Kidney (tissue), 14 donors: ENCODE data around the gene DLG5. TPM values are rescaled to one million over a fixed set of nuclear protein-coding genes. Genes with fewer than 3 reads are reported as not detected.

ENCODE experiments used
- DNase-seq, 5 donors: peaks; one replicate each; pipeline ENCODE4 v3.0.0-alpha.2; 2013 to 2020
- FAIRE-seq: peaks from 2 replicates; lab custom pipeline; 2012; peaks lifted over from hg19 to GRCh38; lab: Jason Lieb, UNC
- H3K27ac ChIP-seq, 2 donors: one replicate each; pipeline ENCODE4 v1.7.0; 2013; ENCODE audit warnings: low read depth in 2 of 2, low read length in 2 of 2, inconsistent platforms in 1 of 2
- H3K27me3 ChIP-seq: one replicate; pipeline ENCODE4 v1.7.1; 2013; ENCODE audit warnings: low read length, inconsistent platforms; ENCODE audit not compliant: control insufficient read depth, insufficient read depth
- H3K36me3 ChIP-seq, 3 donors: one replicate each; pipeline versions ENCODE4 v1.7.0 to v1.7.1; 2013; ENCODE audit warnings: low read length in 3 of 3, control low read depth in 1 of 3, inconsistent platforms in 1 of 3; ENCODE audit not compliant: insufficient read depth in 3 of 3, control insufficient read depth in 2 of 3
- H3K4me1 ChIP-seq, 3 donors: one replicate each; pipeline versions ENCODE4 v1.7.0 to v1.7.1; 2013; ENCODE audit warnings: low read length in 3 of 3, inconsistent platforms in 1 of 3, low read depth in 1 of 3; ENCODE audit not compliant: control insufficient read depth in 2 of 3, insufficient read depth in 2 of 3
- H3K4me3 ChIP-seq, 3 donors: one replicate each; pipeline versions ENCODE4 v1.7.0 to v1.8.1; 2013; ENCODE audit warnings: low read length in 3 of 3, control low read depth in 1 of 3, inconsistent platforms in 1 of 3
- H3K9ac ChIP-seq, 3 donors: one replicate each; pipeline versions ENCODE4 v1.7.0 to v1.7.1; 2013; ENCODE audit warnings: low read length in 3 of 3, control low read depth in 1 of 3, inconsistent platforms in 1 of 3
- H3K9me3 ChIP-seq, 3 donors: one replicate each; pipeline versions ENCODE4 v1.7.0 to v1.7.1; 2013; ENCODE audit warnings: low read length in 3 of 3, control low read depth in 1 of 3, inconsistent platforms in 1 of 3; ENCODE audit not compliant: control insufficient read depth in 2 of 3, insufficient read depth in 1 of 3
- CTCF ChIP-seq: IDR thresholded peaks from 3 replicates; pipeline ENCODE4 v1.5.1; 2012; ENCODE audit warnings: mild to moderate bottlenecking, moderate library complexity, borderline replicate concordance; ENCODE audit not compliant: insufficient read depth; ENCODE audit errors: extremely low read depth
- intact Hi-C: fragments of 100-400 bp; cut with DNase I; formaldehyde crosslinking; loops from one replicate; pipeline ENCODE4 v1.11.1; 2022
- polyA plus RNA-seq: library from polyadenylated mRNA; stranded (reverse); fragments of 350-450 nt; fragmentation: Illumina TruSeq; extraction: RNeasy Lipid Tissue Mini Kit (QIAGEN cat#74804); gene quantifications from one replicate; pipeline ENCODE4 v1.2.3, GENCODE V29; 2014; ENCODE audit warnings: low read depth, low replicate concordance; ENCODE audit not compliant: insufficient read depth
- total RNA-seq: library from RNA; stranded (reverse); fragmentation: NEBNext Ultra II Directional; extraction: Animal tissue kit (Norgen Biotek cat#: 25700); gene quantifications from one replicate; pipeline ENCODE4 v1.2.1, GENCODE V29; 2021
- donor health status: control.
- donor health status: control.
- donor health status: control.
- donor health status: control.
- donor health status: control.
- donor health status: DM: yes; HTN: yes; CAD: no.
- donor health status: Normal renal cell carcinoma (clear cell type).

DLG5 gene
- total and polyA plus RNA-seq, 2 donors from 2014 or later, result 5.4 to 30.0 TPM

- Histone ChIP-seq H3K36me3 (peaks cover 0 to 14% (median 2%) of the 10 kb centered on the region in 3 donors), H3K4me1 (peaks cover 0 to 4% (median 3%) of the 10 kb centered on the region in 3 donors), H3K27ac (no peak overlapping the region), H3K9me3 (no peaks in the 10 kb centered on the region), H3K27me3 (no peaks in the 10 kb centered on the region), H3K9ac (no peak overlapping the region), H3K4me3 (no peak overlapping the region)
- DNase-seq (no peak), FAIRE-seq (no peak)
- intact Hi-C loops, result loop anchor here (10.0 kb wide), 1 partner anchor 149 kb away; no protein-coding TSS in a partner anchor
- no peak for TF ChIP-seq CTCF
These were observed 71.0 kb downstream of the DLG5 start for GRCh38 chr10:77855404-77856155.

- Histone ChIP-seq H3K27ac (no peak overlapping the region), H3K9me3 (no peaks in the 10 kb centered on the region), H3K9ac (no peak overlapping the region), H3K36me3 (peaks cover 0 to 17% (median 2%) of the 10 kb centered on the region in 3 donors), H3K4me1 (peaks cover 0 to 4% (median 0%) of the 10 kb centered on the region in 3 donors), H3K27me3 (no peaks in the 10 kb centered on the region), H3K4me3 (no peak overlapping the region)
- FAIRE-seq (no peak), DNase-seq (no peak)
- intact Hi-C loops, result loop anchor here (10.0 kb wide), 1 partner anchor 151 kb away; no protein-coding TSS in a partner anchor
- no peak for TF ChIP-seq CTCF
These were observed 72.4 kb downstream of the DLG5 start for GRCh38 chr10:77854115-77854514.

GRCh38 chr10:77853256-77853655, 73.3 kb downstream of the DLG5 start:
- no peak for TF ChIP-seq CTCF
- Histone ChIP-seq H3K9me3 (no peaks in the 10 kb centered on the region), H3K27me3 (no peaks in the 10 kb centered on the region), H3K9ac (no peak overlapping the region), H3K27ac (no peak overlapping the region), H3K4me3 (no peak overlapping the region), H3K36me3 (peaks cover 0 to 17% (median 2%) of the 10 kb centered on the region in 3 donors), H3K4me1 (peaks cover 0 to 4% (median 0%) of the 10 kb centered on the region in 3 donors)
- intact Hi-C loops, result loop anchor here (10.0 kb wide), 1 partner anchor 152 kb away; no protein-coding TSS in a partner anchor
- FAIRE-seq (no peak), DNase-seq (no peak)
